ENCODE data around the gene SERPINA12. TPM values are rescaled to one million over a fixed set of nuclear protein-coding genes. Genes with fewer than 3 reads are reported as not detected.
A peak's percentile ranks its signal among the peaks of the same experiment; 100 is the strongest.

SERPINA12 gene
- polyA plus RNA-seq, 2 of the 4 experiments (the other 2 are of a cell fraction), result not detected

GRCh38 chr14:94499673-94500072 is 9.6 kb downstream of the SERPINA12 start:
- Histone ChIP-seq H3K9me3 (no peaks in the 10 kb centered on the region; the same call in 2 of the 3 replicates), H3K27ac (no peak overlapping the region), H3K4me1 (no peaks in the 10 kb centered on the region), H3K4me2 (no peak overlapping the region), H3K4me3 (no peak overlapping the region)
- ATAC-seq (no peak), DNase-seq (ENCODE audit: low read depth in 1 of 2, low spot score in 1 of 2) (no peak), FAIRE-seq (no peak)
- TF ChIP-seq REST (IDR thresholded peaks at IDR 0.05), result no peak
- ChIA-PET CTCF (interaction anchor here (2.6 kb wide), 1 partner anchor 14 kb away, joined by 15 read pairs; no protein-coding TSS in a partner anchor), POLR2A (no interaction called here)
- WGBS (ENCODE audit: missing lambda C conversion rate), result 0% methylated on average over 2 of the region's 2 CpGs

DNA sequence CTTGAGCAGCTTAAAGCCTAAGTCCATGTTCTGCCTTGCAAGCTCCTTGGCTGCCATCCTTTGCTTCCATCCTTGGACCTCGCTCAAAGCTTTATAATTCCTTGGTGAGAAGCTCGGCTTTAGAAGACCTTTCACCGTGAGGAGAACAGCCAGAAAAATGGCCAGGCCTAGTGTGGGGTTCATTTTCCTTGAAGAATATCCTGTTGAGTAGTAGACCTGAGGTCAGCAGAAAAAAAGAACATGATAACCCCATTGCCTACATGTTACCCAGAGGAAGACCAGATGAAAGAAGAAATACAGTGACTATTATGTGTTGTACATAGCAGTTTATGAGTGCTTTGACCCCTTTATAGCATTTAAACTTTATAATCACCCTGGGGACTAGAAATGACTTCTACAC is 11.1 kb downstream of the SERPINA12 start:
- no peak for ATAC-seq
- WGBS (ENCODE audit: missing lambda C conversion rate), result 4% methylated on average over 3 of the region's 3 CpGs
- H3K4me1 ChIP-seq, result no peaks in the 10 kb centered on the region
- ChIA-PET CTCF (interaction anchor here (2.6 kb wide), 1 partner anchor 12 kb away, joined by 15 read pairs; no protein-coding TSS in a partner anchor), POLR2A (no interaction called here)
- H3K4me3 ChIP-seq, result no peak overlapping the region
- H3K27ac ChIP-seq, result no peak overlapping the region
- no peak overlapping the region for H3K4me2 ChIP-seq
- no peaks in the 10 kb centered on the region; the same call in 2 of the 3 replicates for H3K9me3 ChIP-seq
- no peak for FAIRE-seq
- no peak for DNase-seq (ENCODE audit: low read depth in 1 of 2, low spot score in 1 of 2)
- TF ChIP-seq, protein P1, sequence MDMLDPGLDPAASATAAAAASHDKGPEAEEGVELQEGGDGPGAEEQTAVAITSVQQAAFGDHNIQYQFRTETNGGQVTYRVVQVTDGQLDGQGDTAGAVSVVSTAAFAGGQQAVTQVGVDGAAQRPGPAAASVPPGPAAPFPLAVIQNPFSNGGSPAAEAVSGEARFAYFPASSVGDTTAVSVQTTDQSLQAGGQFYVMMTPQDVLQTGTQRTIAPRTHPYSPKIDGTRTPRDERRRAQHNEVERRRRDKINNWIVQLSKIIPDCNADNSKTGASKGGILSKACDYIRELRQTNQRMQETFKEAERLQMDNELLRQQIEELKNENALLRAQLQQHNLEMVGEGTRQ (IDR thresholded peaks at IDR 0.05), result no peak
- peak; percentile 11 for TF ChIP-seq MAFK (IDR thresholded peaks at IDR 0.05; ENCODE audit: partially characterized antibody)

DNA sequence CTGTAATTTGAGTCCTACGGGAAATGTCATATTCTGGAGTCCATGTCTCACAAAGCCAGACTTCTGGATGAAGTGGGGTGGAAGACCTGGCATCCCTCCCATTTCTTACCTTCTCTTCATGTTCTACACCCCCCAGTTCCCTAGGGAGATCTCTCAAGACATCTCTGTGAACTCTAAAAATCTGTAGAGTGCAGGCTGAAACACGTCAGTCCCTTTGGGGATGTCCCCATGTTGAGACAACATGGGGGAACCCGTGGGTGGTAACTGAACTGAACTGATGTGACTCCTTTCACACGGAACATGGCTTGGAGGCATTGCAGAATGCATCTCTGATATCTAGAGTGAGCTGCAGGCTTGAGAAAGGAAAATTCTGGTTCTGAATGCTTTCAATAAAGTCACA is 15.2 kb downstream of the SERPINA12 start:
- TF ChIP-seq BHLHE40 (IDR thresholded peaks at IDR 0.05; ENCODE audit: low read depth, low read length), result no peak
- TF ChIP-seq CEBPB (IDR thresholded peaks at IDR 0.05), result no peak
- no peak for TF ChIP-seq CBX2 (IDR thresholded peaks at IDR 0.05; ENCODE audit: borderline replicate concordance, low read depth)
- TF ChIP-seq RAD21 (conservative IDR thresholded peaks at IDR 0.05 in 1 of 2, IDR thresholded peaks at IDR 0.05 in 1 of 2), result no peak
- TF ChIP-seq HOXA7 (CRISPR knock-in tag; IDR thresholded peaks at IDR 0.05), result no peak
- TF ChIP-seq ZSCAN20 (CRISPR knock-in tag; IDR thresholded peaks at IDR 0.05), result no peak
- TF ChIP-seq CBX8 (IDR thresholded peaks at IDR 0.05), result no peak
- TF ChIP-seq, protein P2, sequence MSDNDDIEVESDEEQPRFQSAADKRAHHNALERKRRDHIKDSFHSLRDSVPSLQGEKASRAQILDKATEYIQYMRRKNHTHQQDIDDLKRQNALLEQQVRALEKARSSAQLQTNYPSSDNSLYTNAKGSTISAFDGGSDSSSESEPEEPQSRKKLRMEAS (IDR thresholded peaks at IDR 0.05), result no peak
- TF ChIP-seq FOSB (CRISPR knock-in tag; IDR thresholded peaks at IDR 0.05), result no peak
- ChIA-PET POLR2A (no interaction called here), CTCF (interaction anchor here (0.6 to 2.8 kb wide), 2 partner anchors 8 to 443 kb away, joined by 3 to 14 read pairs; no protein-coding TSS in a partner anchor)
- no peak for DNase-seq (ENCODE audit: low read depth in 1 of 2, low spot score in 1 of 2)
- Histone ChIP-seq H3K4me2 (no peak overlapping the region), H3K4me3 (no peak overlapping the region), H3K9me3 (no peaks in the 10 kb centered on the region), H3K4me1 (no peaks in the 10 kb centered on the region), H3K27ac (no peak overlapping the region)
- 3% methylated on average over 4 of the region's 4 CpGs for WGBS (ENCODE audit: missing lambda C conversion rate)
- FAIRE-seq, result no peak
- no peak for ATAC-seq

DNA sequence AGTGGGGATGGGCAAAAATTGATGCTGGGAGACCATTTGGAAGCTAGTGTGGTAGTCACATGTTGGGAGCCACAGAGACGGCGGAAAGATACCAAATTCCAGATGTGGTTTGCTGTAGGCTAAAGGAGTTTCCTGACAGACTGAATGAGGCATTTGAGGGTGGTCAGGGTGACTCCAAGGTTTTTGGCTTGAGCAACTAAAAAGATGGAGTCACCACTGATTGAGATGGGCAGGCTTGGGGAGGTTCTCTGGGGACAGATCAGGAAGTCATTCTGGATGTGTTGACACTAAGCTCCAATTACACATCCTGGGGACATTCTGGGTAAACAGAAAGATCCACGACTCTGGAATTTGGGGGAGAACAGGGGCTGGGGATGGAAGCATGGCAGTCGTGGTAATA is 17.8 kb downstream of the SERPINA12 start:
- Histone ChIP-seq H3K9me3 (no peaks in the 10 kb centered on the region), H3K4me1 (0 out of 3 replicates have a peak, but pooled peaks cover 2% of the 10 kb centered on the region), H3K27ac (no peak overlapping the region), H3K4me3 (no peak overlapping the region), H3K4me2 (no peak overlapping the region)
- 28% methylated on average over 4 of the region's 4 CpGs for WGBS (ENCODE audit: missing lambda C conversion rate)
- ATAC-seq (no peak), DNase-seq (ENCODE audit: low read depth in 1 of 2, low spot score in 1 of 2) (no peak), FAIRE-seq (no peak)
- CTCF ChIA-PET, result interaction anchor here (0.9 to 1.6 kb wide), 3 partner anchors 57 to 189 kb away, joined by 3 to 6 read pairs (median 3); no protein-coding TSS in a partner anchor
- TF ChIP-seq, protein P2 (IDR thresholded peaks at IDR 0.05), result no peak
- TF ChIP-seq CTCF (IDR thresholded peaks at IDR 0.05), result no peak
- no peak for TF ChIP-seq HOXB5 (CRISPR knock-in tag; IDR thresholded peaks at IDR 0.05)
- TF ChIP-seq ZNF302 (CRISPR knock-in tag; IDR thresholded peaks at IDR 0.05), result no peak
- TF ChIP-seq HEYL (CRISPR knock-in tag; IDR thresholded peaks at IDR 0.05), result no peak
- TF ChIP-seq BHLHE40 (IDR thresholded peaks at IDR 0.05; ENCODE audit: low read depth, low read length), result no peak
- no peak for TF ChIP-seq MAZ (IDR thresholded peaks at IDR 0.05; ENCODE audit: borderline replicate concordance, low read depth, low read length)
- POLR2A ChIA-PET, result no interaction called here
